ENCODE data around the gene SMIM15.

DNA sequence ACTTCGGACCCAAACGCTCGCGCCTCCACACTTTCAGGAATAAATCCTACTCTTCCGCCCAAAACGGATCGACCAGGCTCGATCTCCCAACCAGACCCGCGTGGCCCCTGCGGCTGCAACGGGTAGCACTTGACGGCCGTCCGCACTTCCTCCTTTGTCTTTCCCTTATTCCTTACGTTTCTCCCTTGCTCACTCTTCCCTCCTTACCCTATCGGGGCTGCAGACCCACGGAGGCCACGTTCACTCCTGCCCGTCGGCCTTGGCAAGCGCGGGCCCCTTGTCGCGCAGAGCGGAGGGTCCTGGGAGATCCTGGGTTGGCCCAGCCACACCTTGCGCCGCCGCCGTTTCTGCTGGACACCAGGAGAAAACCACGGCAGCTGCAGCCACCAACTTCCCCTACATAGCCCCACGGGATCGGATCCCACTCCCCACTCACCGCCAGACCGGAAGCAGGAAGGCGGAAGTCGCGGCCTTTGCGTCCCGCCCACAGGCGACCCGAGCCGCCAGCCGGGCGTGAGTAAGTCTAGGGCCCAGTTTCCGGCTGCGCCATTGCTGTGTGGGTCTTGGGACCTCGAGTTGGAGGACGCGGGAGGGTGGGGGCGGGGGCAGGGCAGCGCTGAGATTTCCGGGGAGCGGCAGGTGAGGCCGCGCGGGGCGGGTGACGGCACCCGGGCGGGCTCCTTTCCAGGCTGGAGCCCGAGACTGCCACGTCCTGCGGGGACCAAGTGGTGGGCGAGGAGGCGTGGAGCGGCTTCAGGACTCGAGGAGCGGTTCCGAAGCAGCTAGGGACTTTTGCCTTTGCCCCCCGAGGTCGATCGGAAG is at the start of gene SMIM15:
- TF ChIP-seq TAF1 (IDR thresholded peaks at IDR 0.05; ENCODE audit: borderline replicate concordance, insufficient read depth, low read length) (peak; percentile 51; the same call in 1 of the 2 replicates), POLR2AphosphoS5 (IDR thresholded peaks at IDR 0.05; ENCODE audit: low read depth, low read length) (peak; percentile 59)
- TF ChIP-seq, protein P1, sequence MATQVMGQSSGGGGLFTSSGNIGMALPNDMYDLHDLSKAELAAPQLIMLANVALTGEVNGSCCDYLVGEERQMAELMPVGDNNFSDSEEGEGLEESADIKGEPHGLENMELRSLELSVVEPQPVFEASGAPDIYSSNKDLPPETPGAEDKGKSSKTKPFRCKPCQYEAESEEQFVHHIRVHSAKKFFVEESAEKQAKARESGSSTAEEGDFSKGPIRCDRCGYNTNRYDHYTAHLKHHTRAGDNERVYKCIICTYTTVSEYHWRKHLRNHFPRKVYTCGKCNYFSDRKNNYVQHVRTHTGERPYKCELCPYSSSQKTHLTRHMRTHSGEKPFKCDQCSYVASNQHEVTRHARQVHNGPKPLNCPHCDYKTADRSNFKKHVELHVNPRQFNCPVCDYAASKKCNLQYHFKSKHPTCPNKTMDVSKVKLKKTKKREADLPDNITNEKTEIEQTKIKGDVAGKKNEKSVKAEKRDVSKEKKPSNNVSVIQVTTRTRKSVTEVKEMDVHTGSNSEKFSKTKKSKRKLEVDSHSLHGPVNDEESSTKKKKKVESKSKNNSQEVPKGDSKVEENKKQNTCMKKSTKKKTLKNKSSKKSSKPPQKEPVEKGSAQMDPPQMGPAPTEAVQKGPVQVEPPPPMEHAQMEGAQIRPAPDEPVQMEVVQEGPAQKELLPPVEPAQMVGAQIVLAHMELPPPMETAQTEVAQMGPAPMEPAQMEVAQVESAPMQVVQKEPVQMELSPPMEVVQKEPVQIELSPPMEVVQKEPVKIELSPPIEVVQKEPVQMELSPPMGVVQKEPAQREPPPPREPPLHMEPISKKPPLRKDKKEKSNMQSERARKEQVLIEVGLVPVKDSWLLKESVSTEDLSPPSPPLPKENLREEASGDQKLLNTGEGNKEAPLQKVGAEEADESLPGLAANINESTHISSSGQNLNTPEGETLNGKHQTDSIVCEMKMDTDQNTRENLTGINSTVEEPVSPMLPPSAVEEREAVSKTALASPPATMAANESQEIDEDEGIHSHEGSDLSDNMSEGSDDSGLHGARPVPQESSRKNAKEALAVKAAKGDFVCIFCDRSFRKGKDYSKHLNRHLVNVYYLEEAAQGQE (IDR thresholded peaks at IDR 0.05; ENCODE audit: insufficient read depth in 1 of 2, low read depth in 2 of 2, low read length in 2 of 2): no peak
